ENCODE data around the gene PNMA6E.

Gene PNMA6E

GRCh38 chrX:153401133-153401764, at the start of gene PNMA6E:
Gene PNMA6E (minus strand): TSS chrX:153401350. CDS start chrX:153398849, 2,501 bp downstream.
- DNase-seq, result no peak

GRCh38 chrX:153450949-153451277, 49.8 kb upstream of the PNMA6E start:
- no peak for DNase-seq

GRCh38 chrX:153450114-153450948, 49.2 kb upstream of the PNMA6E start:
- DNase-seq, result no peak

GRCh38 chrX:153449368-153450113, 48.4 kb upstream of the PNMA6E start:
- DNase-seq, result no peak

- DNase-seq, result no peak
These were observed 47.6 kb upstream of the PNMA6E start for GRCh38 chrX:153448556-153449367.

- no peak for DNase-seq
These were observed 46.4 kb upstream of the PNMA6E start for GRCh38 chrX:153447581-153447960.

GRCh38 chrX:153446950-153447580, 45.9 kb upstream of the PNMA6E start:
- no peak for DNase-seq

- DNase-seq, result no peak
These were observed 45.4 kb upstream of the PNMA6E start for GRCh38 chrX:153446636-153446936.

- no peak for DNase-seq
These were observed 44.9 kb upstream of the PNMA6E start, which contains the start of gene TREX2 for GRCh38 chrX:153445856-153446635. Gene TREX2 (minus strand): TSS chrX:153446056. CDS start chrX:153445430, 626 bp downstream.

GRCh38 chrX:153445106-153445855, 44.1 kb upstream of the PNMA6E start:
- DNase-seq, result no peak

- DNase-seq, result no peak
These were observed 43.3 kb upstream of the PNMA6E start for GRCh38 chrX:153444333-153445011.

GRCh38 chrX:153443476-153444332, 42.6 kb upstream of the PNMA6E start:
- no peak for DNase-seq

- DNase-seq, result no peak
These were observed 41.3 kb upstream of the PNMA6E start for GRCh38 chrX:153442463-153442862.

GRCh38 chrX:153441981-153442380, 40.8 kb upstream of the PNMA6E start:
- no peak for DNase-seq

- no peak for DNase-seq
These were observed 40.1 kb upstream of the PNMA6E start for GRCh38 chrX:153441296-153441695.

GRCh38 chrX:153440556-153441135, 39.5 kb upstream of the PNMA6E start:
- DNase-seq, result no peak

- no peak for DNase-seq
These were observed 38.8 kb upstream of the PNMA6E start for GRCh38 chrX:153439977-153440376.

- DNase-seq, result no peak
These were observed 37.4 kb upstream of the PNMA6E start for GRCh38 chrX:153438532-153438931.

GRCh38 chrX:153435845-153436244, 34.7 kb upstream of the PNMA6E start:
- no peak for DNase-seq
